ENCODE results near the gene HIBADH.

- no peak for TF ChIP-seq CTCF (conservative IDR thresholded peaks at IDR 0.05; ENCODE audit: low read length)
- TF ChIP-seq EZH2phosphoT487 (IDR thresholded peaks at IDR 0.05; ENCODE audit: borderline replicate concordance) = no peak
Measured at GRCh38 chr7:27603813-27604212, 58.9 kb downstream of the HIBADH start.

All from Loucy (cell line).